GM18508 (cell line): ENCODE data around the gene PRKAG1.
"Not testable (repeated sequence)": the region's sequence is repeated elsewhere in the genome, so short reads cannot be mapped to it uniquely, and the experiment has no call there.

ENCODE experiments used
- ATAC-seq: cut with Tn5 transposase; IDR thresholded peaks from one replicate; pipeline ENCODE4 v1.9.1; 2021; ENCODE audit warnings: moderate number of reproducible peaks; ENCODE audit not compliant: insufficient read depth, unreplicated experiment

The PRKAG1 gene

GRCh38 chr12:49018261-49019119 lies at the start of gene PRKAG1:
Gene PRKAG1 (minus strand): TSS chr12:49018776. CDS start chr12:49018740, 36 bp downstream.
- peak; percentile 63 for ATAC-seq

GRCh38 chr12:49066120-49066519 lies 47.5 kb upstream of the PRKAG1 start:
- no peak for ATAC-seq

GRCh38 chr12:49064767-49065152 lies 46.2 kb upstream of the PRKAG1 start:
- no peak for ATAC-seq

- ATAC-seq = not testable (repeated sequence)
Measured at GRCh38 chr12:49061916-49062315, 43.3 kb upstream of the PRKAG1 start.

GRCh38 chr12:49061157-49061650 lies 42.6 kb upstream of the PRKAG1 start:
- no peak for ATAC-seq

GRCh38 chr12:49060237-49061156 lies 41.9 kb upstream of the PRKAG1 start, which contains the start of gene KMT2D:
Gene KMT2D (minus strand): TSS chr12:49060794. CDS start chr12:49055324, 5,470 bp downstream.
- ATAC-seq = no peak

GRCh38 chr12:49059299-49060171 lies 41.0 kb upstream of the PRKAG1 start:
- no peak for ATAC-seq

GRCh38 chr12:49059045-49059298 lies 40.4 kb upstream of the PRKAG1 start:
- ATAC-seq = no peak

- ATAC-seq = no peak
Measured at GRCh38 chr12:49058366-49059044, 39.9 kb upstream of the PRKAG1 start.

GRCh38 chr12:49057888-49058287 lies 39.3 kb upstream of the PRKAG1 start:
- no peak for ATAC-seq

GRCh38 chr12:49055978-49056754 lies 37.6 kb upstream of the PRKAG1 start:
- ATAC-seq = peak; percentile 51

GRCh38 chr12:49055092-49055491 lies 36.5 kb upstream of the PRKAG1 start:
- no peak for ATAC-seq

- ATAC-seq = no peak
Measured at GRCh38 chr12:49054524-49054923, 35.9 kb upstream of the PRKAG1 start.

- no peak for ATAC-seq
Measured at GRCh38 chr12:49054096-49054495, 35.5 kb upstream of the PRKAG1 start.

- no peak for ATAC-seq
Measured at GRCh38 chr12:49052451-49053208, 34.1 kb upstream of the PRKAG1 start.

- no peak for ATAC-seq
Measured at GRCh38 chr12:49051777-49052438, 33.3 kb upstream of the PRKAG1 start.

- no peak for ATAC-seq
Measured at GRCh38 chr12:49051373-49051764, 32.8 kb upstream of the PRKAG1 start.
